Endodermal cell (in vitro differentiated cells): Measurements from ENCODE around the gene RAPGEF2. TPM values are rescaled to one million over a fixed set of nuclear protein-coding genes. Genes with fewer than 3 reads are reported as not detected.

ENCODE experiments used
- DNase-seq: peaks from one replicate; pipeline ENCODE4 v3.0.0-alpha.2; 2017
- H3K27ac ChIP-seq: 2 replicates; pipeline ENCODE4 v1.5.1; 2013; ENCODE audit warnings: mild to moderate bottlenecking, low read depth, low read length, moderate library complexity
- H3K27me3 ChIP-seq: 2 replicates; pipeline ENCODE4 v1.6.1; 2013; ENCODE audit warnings: mild to moderate bottlenecking, low read length, moderate library complexity; ENCODE audit not compliant: insufficient read depth, control insufficient read depth, poor library complexity, severe bottlenecking
- H3K36me3 ChIP-seq: 2 replicates; pipeline ENCODE4 v1.7.0; 2013; ENCODE audit warnings: mild to moderate bottlenecking, low read length, moderate library complexity; ENCODE audit not compliant: control insufficient read depth, insufficient read depth
- H3K4me1 ChIP-seq: one replicate; pipeline ENCODE4 v1.7.0; 2013; ENCODE audit warnings: low read length; ENCODE audit not compliant: control insufficient read depth, insufficient read depth
- H3K4me3 ChIP-seq: 2 replicates; pipeline ENCODE4 v1.5.1; 2013; ENCODE audit warnings: mild to moderate bottlenecking, low read length, moderate library complexity
- H3K9ac ChIP-seq: 2 replicates; pipeline ENCODE4 v1.6.1; 2013; ENCODE audit warnings: mild to moderate bottlenecking, low read length, moderate library complexity; ENCODE audit not compliant: poor library complexity, severe bottlenecking; ENCODE audit errors: extremely low read depth
- H3K9me3 ChIP-seq: 2 replicates; pipeline ENCODE4 v1.6.1; 2013; ENCODE audit warnings: mild to moderate bottlenecking, low read length, moderate library complexity; ENCODE audit not compliant: control insufficient read depth
- H3K27ac Mint-ChIP-seq: 2 replicates; pipeline ENCODE4 v1.8.0; 2020; ENCODE audit warnings: mixed read lengths
- H3K27me3 Mint-ChIP-seq: 2 replicates; pipeline ENCODE4 v1.8.0; 2021; ENCODE audit warnings: mild to moderate bottlenecking, mixed read lengths; ENCODE audit not compliant: insufficient read depth
- H3K36me3 Mint-ChIP-seq: 2 replicates; pipeline ENCODE4 v1.8.0; 2020; ENCODE audit warnings: low read depth, mixed read lengths
- H3K4me1 Mint-ChIP-seq: 2 replicates; pipeline ENCODE4 v1.8.0; 2020; ENCODE audit warnings: mixed read lengths
- H3K4me3 Mint-ChIP-seq: 2 replicates; pipeline ENCODE4 v1.8.0; 2020; ENCODE audit warnings: mild to moderate bottlenecking, moderate library complexity, mixed read lengths
- H3K9me3 Mint-ChIP-seq: 2 replicates; pipeline ENCODE4 v1.8.0; 2020; ENCODE audit warnings: mild to moderate bottlenecking, mixed read lengths
- CTCF ChIP-seq: fragments of 200-600 bp; sonication (generic); conservative IDR thresholded peaks from 2 replicates; pipeline ENCODE4 v1.5.0; 2021; ENCODE audit warnings: antibody characterized with exemption, mild to moderate bottlenecking
- WGBS, 2 experiments: methylation state at CpG; one replicate each; pipeline versions ENCODE4 v1.1.5 to v1.1.7; 2013; ENCODE audit warnings: missing lambda C conversion rate in 2 of 2, mixed read lengths in 1 of 2; ENCODE audit not compliant: insufficient coverage in 1 of 2, insufficient read length in 1 of 2; 5-methylcytosine and 5-hydroxymethylcytosine counted together
- total RNA-seq, 2 donors: library from RNA; stranded (reverse); fragmentation: NEBNext Ultra II Directional in 1 of 2; extraction: Animal tissue kit (Norgen Biotek cat#: 25700) in 1 of 2; gene quantifications; 2 replicates in 1 of 2; 3 replicates in 1 of 2; pipeline ENCODE4 v1.2.1, GENCODE V29; 2021

RAPGEF2 gene
- total RNA-seq, 2 donors from 2014 or later, result 63.4 to 78.2 TPM

- Mint-ChIP-seq H3K9me3 (no peaks in the 10 kb centered on the region), H3K27ac (no peak overlapping the region), H3K4me3 (no peak overlapping the region), H3K4me1 (peaks cover 7% of the 10 kb centered on the region), H3K27me3 (no peaks in the 10 kb centered on the region), H3K36me3 (no peaks in the 10 kb centered on the region)
- Histone ChIP-seq H3K27me3 (no peaks in the 10 kb centered on the region), H3K4me1 (no peaks in the 10 kb centered on the region), H3K9ac (no peak overlapping the region), H3K36me3 (peaks cover 8% of the 10 kb centered on the region), H3K27ac (no peak overlapping the region), H3K4me3 (no peak overlapping the region), H3K9me3 (no peaks in the 10 kb centered on the region)
- WGBS, 2 experiments, result 80 to 91% methylated on average over 1 to 3 of the region's 4 CpGs
- no peak for TF ChIP-seq CTCF
- no peak for DNase-seq
Measured at GRCh38 chr4:159268607-159269006, 165.7 kb downstream of the RAPGEF2 start.

- Histone ChIP-seq H3K9ac (no peak overlapping the region), H3K4me1 (no peaks in the 10 kb centered on the region), H3K27me3 (no peaks in the 10 kb centered on the region), H3K27ac (no peak overlapping the region), H3K4me3 (no peak overlapping the region), H3K36me3 (peaks cover 8% of the 10 kb centered on the region), H3K9me3 (no peaks in the 10 kb centered on the region)
- Mint-ChIP-seq H3K27ac (no peak overlapping the region), H3K4me1 (peaks cover 7% of the 10 kb centered on the region), H3K36me3 (no peaks in the 10 kb centered on the region), H3K4me3 (no peak overlapping the region), H3K27me3 (no peaks in the 10 kb centered on the region), H3K9me3 (no peaks in the 10 kb centered on the region)
- no peak for TF ChIP-seq CTCF
- DNase-seq, result no peak
- 97 to 100% methylated on average over 3 to 10 of the region's 10 CpGs for WGBS, 2 experiments
Measured at GRCh38 chr4:159269116-159269515, 166.2 kb downstream of the RAPGEF2 start.

GRCh38 chr4:159269956-159270355 is 167.1 kb downstream of the RAPGEF2 start:
- Mint-ChIP-seq H3K9me3 (no peaks in the 10 kb centered on the region), H3K4me1 (peaks cover 7% of the 10 kb centered on the region), H3K36me3 (no peaks in the 10 kb centered on the region), H3K27me3 (no peaks in the 10 kb centered on the region), H3K27ac (no peak overlapping the region), H3K4me3 (no peak overlapping the region)
- DNase-seq, result no peak
- Histone ChIP-seq H3K4me3 (no peak overlapping the region), H3K9ac (no peak overlapping the region), H3K4me1 (no peaks in the 10 kb centered on the region), H3K27me3 (no peaks in the 10 kb centered on the region), H3K36me3 (peaks cover 10% of the 10 kb centered on the region), H3K9me3 (no peaks in the 10 kb centered on the region), H3K27ac (no peak overlapping the region)
- TF ChIP-seq CTCF, result no peak
